HG02870 (cell line): ENCODE results near the gene KRTAP10-8.
"Not testable (repeated sequence)": the region's sequence is repeated elsewhere in the genome, so short reads cannot be mapped to it uniquely, and the experiment has no call there.

Source experiments
- ATAC-seq: cut with Tn5 transposase; IDR thresholded peaks from one replicate; pipeline ENCODE4 v1.9.1; 2021; ENCODE audit warnings: mild to moderate bottlenecking, moderate library complexity; ENCODE audit not compliant: unreplicated experiment

Gene KRTAP10-8

GRCh38 chr21:44616591-44616926, 4.7 kb downstream of the KRTAP10-8 start:
- no peak for ATAC-seq

GRCh38 chr21:44617071-44617501, 5.2 kb downstream of the KRTAP10-8 start:
- ATAC-seq: no peak

- ATAC-seq: no peak
Observed at GRCh38 chr21:44618504-44618903, 6.6 kb downstream of the KRTAP10-8 start.

GRCh38 chr21:44618909-44619308, 7.0 kb downstream of the KRTAP10-8 start:
- ATAC-seq: no peak

GRCh38 chr21:44619886-44620285, 8.0 kb downstream of the KRTAP10-8 start:
- ATAC-seq: no peak

GRCh38 chr21:44623575-44623974, 11.7 kb downstream of the KRTAP10-8 start:
- no peak for ATAC-seq

- ATAC-seq: no peak
Observed at GRCh38 chr21:44625756-44626155, 13.9 kb downstream of the KRTAP10-8 start.

- no peak for ATAC-seq
Observed at GRCh38 chr21:44626262-44626661, 14.4 kb downstream of the KRTAP10-8 start.

- ATAC-seq: no peak
Observed at GRCh38 chr21:44626673-44627143, 14.8 kb downstream of the KRTAP10-8 start, which contains the start of gene KRTAP10-9. Gene KRTAP10-9, plus strand, starts transcription at chr21:44627093. Its CDS starts 79 bp downstream, at chr21:44627172.

GRCh38 chr21:44627181-44627822, 15.4 kb downstream of the KRTAP10-8 start:
- ATAC-seq: not testable (repeated sequence)

- not testable (repeated sequence) for ATAC-seq
Observed at GRCh38 chr21:44627831-44628233, 16.0 kb downstream of the KRTAP10-8 start.

- no peak for ATAC-seq
Observed at GRCh38 chr21:44628707-44629391, 17.0 kb downstream of the KRTAP10-8 start.

- no peak for ATAC-seq
Observed at GRCh38 chr21:44630440-44630839, 18.6 kb downstream of the KRTAP10-8 start.

- no peak for ATAC-seq
Observed at GRCh38 chr21:44632067-44632466, 20.2 kb downstream of the KRTAP10-8 start.

- ATAC-seq: no peak
Observed at GRCh38 chr21:44636209-44637017, 24.5 kb downstream of the KRTAP10-8 start.

GRCh38 chr21:44637018-44637850, 25.4 kb downstream of the KRTAP10-8 start, which contains the start of gene KRTAP10-10:
Gene KRTAP10-10, plus strand, starts transcription at chr21:44637356. Its CDS starts 62 bp downstream, at chr21:44637418.
- no peak for ATAC-seq

GRCh38 chr21:44637851-44638348, 26.0 kb downstream of the KRTAP10-8 start:
- not testable (repeated sequence) for ATAC-seq

GRCh38 chr21:44638506-44639330, 26.8 kb downstream of the KRTAP10-8 start:
- not testable (repeated sequence) for ATAC-seq

- ATAC-seq: no peak
Observed at GRCh38 chr21:44639331-44639655, 27.4 kb downstream of the KRTAP10-8 start.

GRCh38 chr21:44640761-44641160, 28.9 kb downstream of the KRTAP10-8 start:
- no peak for ATAC-seq
